Measurements from ENCODE around the gene DDIT4L.

GRCh38 chr4:100164808-100165760 lies 25.2 kb downstream of the DDIT4L start:
- no peak for TF ChIP-seq CTCF (IDR thresholded peaks at IDR 0.05)
- TF ChIP-seq POLR2A (IDR thresholded peaks at IDR 0.05) = no peak

Measured in Peyer's patch (tissue), 4 donors.